GM12873 (cell line): ENCODE results near the gene PARD3B.

ENCODE experiments used
- TF ChIP-seq, protein P1 (sequence below): IDR thresholded peaks from 2 replicates; pipeline ENCODE4 v1.5.1; 2012; ENCODE audit warnings: low read depth, mild to moderate bottlenecking, moderate library complexity, low read length, control low read depth; ENCODE audit not compliant: insufficient read depth; ENCODE audit errors: missing control alignments

The PARD3B gene

DNA sequence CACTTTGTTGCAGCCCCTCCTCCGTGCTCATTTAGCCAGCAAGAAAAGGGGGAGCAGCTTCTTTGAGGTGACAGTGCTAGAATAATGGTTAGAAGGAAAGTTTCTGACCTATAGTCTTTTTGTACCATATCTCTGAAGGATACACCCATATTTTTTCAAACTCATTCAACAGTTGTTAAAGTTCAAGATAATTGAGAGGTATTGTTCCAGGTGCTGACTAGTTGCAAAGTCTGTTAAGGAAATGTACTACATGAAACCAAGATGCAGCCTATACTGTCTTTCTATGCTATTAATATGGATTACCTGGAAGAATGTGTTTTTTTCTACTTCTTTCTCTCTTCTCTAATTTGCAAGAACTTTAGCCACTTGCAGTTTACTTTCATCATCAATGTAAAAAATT is 495.0 kb downstream of the PARD3B start:
- TF ChIP-seq, protein P1, sequence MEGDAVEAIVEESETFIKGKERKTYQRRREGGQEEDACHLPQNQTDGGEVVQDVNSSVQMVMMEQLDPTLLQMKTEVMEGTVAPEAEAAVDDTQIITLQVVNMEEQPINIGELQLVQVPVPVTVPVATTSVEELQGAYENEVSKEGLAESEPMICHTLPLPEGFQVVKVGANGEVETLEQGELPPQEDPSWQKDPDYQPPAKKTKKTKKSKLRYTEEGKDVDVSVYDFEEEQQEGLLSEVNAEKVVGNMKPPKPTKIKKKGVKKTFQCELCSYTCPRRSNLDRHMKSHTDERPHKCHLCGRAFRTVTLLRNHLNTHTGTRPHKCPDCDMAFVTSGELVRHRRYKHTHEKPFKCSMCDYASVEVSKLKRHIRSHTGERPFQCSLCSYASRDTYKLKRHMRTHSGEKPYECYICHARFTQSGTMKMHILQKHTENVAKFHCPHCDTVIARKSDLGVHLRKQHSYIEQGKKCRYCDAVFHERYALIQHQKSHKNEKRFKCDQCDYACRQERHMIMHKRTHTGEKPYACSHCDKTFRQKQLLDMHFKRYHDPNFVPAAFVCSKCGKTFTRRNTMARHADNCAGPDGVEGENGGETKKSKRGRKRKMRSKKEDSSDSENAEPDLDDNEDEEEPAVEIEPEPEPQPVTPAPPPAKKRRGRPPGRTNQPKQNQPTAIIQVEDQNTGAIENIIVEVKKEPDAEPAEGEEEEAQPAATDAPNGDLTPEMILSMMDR, result no peak

GRCh38 chr2:205041472-205042130 is 496.3 kb downstream of the PARD3B start:
- TF ChIP-seq, protein P1, result no peak

DNA sequence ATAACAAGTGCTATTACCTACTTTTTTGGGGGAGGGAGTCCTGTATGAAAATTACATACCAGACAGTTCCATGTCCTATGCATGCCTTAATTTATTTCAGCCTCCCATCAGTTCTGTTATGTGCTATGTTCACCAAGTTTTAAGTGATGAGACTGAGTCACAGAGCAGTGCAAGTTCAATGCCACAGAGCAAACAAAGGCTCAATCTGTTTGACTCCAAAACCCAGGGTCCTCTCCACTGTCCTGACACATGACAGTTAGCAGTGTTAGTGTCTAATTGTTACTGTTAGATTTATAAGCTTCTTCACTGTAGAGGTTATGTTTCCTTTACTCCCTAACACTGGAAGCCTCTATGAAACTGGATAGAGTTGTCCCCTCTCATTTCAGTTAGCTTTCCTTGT is 498.0 kb downstream of the PARD3B start:
- TF ChIP-seq, protein P1, result no peak

- TF ChIP-seq, protein P1, result no peak
These were observed 500.4 kb downstream of the PARD3B start for GRCh38 chr2:205045706-205046105.

DNA sequence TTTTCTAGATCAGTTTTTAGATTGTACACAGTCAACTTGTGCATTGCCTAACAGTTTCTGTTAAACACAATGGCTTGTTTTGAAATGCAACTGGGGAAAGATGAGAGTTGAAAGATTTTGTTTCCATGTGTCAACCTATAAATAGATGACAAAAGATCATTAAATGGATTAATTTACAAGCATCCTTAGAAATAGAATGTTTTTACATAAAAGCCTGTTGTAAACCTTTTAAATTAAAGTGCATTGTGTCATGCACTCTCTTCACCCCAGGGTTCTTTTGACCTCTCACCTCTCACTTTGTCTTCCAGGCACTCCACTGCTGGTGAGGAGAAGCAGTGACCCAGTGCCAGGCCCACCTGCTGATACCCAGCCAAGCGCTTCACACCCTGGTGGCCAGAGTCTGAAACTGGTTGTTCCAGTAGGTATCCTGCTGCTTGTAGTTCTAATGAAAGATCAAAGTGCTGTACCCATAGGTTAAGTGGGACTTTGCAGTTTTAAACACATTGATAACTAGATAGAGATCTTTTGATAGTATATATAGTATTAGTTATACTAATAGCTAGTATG is 502.1 kb downstream of the PARD3B start:
- TF ChIP-seq, protein P1, result no peak

- TF ChIP-seq, protein P1, result no peak
These were observed 506.1 kb downstream of the PARD3B start for GRCh38 chr2:205051417-205051816.

DNA sequence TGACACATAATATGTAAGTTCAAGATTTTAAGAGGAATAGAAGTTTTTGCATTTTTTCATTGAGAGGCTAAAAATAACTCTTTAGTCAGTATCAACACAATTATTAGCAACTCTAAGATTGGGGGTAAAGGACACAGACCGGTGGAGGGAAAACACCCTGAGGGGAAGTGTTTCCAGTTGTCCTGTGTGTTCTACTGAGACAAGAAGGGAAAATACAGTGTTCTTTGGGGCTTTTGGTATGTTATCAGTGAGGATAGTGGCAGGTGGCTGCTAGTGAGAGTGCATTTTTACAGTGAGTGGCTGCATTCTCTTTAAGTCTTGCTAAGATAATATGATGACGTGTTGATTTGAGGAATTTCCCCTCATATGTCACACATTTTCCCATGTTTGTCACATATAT is 507.5 kb downstream of the PARD3B start:
- TF ChIP-seq, protein P1, result no peak
